Renal cortex interstitium (tissue), 11 donors: ENCODE measurements around the gene TKT. TPM values are rescaled to one million over a fixed set of nuclear protein-coding genes. Genes with fewer than 3 reads are reported as not detected.

Experiments used
- DNase-seq, 11 donors: peaks; one replicate each; pipeline ENCODE4 v3.0.0-alpha.2; 2013; ENCODE audit warnings: low read depth in 9 of 11, low spot score in 4 of 11; ENCODE audit errors: extremely low read depth in 1 of 11
- polyA plus RNA-seq, 3 donors: library from polyadenylated mRNA; unstranded; fragments of 120-200 nt; gene quantifications; one replicate each; pipeline ENCODE4 v1.2.1, GENCODE V29; 2013; ENCODE audit not compliant: insufficient read length in 3 of 3

The TKT gene
- polyA plus RNA-seq, 3 donors: 94.9 to 131 (median 113) TPM

- DNase-seq: no peak
These were observed 79.9 kb downstream of the TKT start for GRCh38 chr3:53175613-53176540.

Other genes with a start within 250 kb of the TKT start
- 10 to 100 TPM in 1 of 3 donors, 1 to 10 TPM in 2; 9.2 to 12.2 (median 9.5) TPM for gene SFMBT1, start 209.9 kb downstream of the TKT start, polyA plus RNA-seq
- gene RFT1, start 125.6 kb downstream of the TKT start, polyA plus RNA-seq: 10 to 100 TPM; 23.2 to 26.7 (median 26.1) TPM
- 10 to 100 TPM; 17.2 to 20.5 (median 20.4) TPM for gene PRKCD, start 94.8 kb downstream of the TKT start, polyA plus RNA-seq
- gene DCP1A, start 91.5 kb upstream of the TKT start, polyA plus RNA-seq: 10 to 100 TPM; 28.3 to 33.8 (median 29.4) TPM
- 10 to 100 TPM; 11.0 to 18.2 (median 12.9) TPM for gene CACNA1D, start 238.6 kb upstream of the TKT start, polyA plus RNA-seq